Measurements from ENCODE around the gene BORA. TPM values are rescaled to one million over a fixed set of nuclear protein-coding genes. Genes with fewer than 3 reads are reported as not detected.

The BORA gene
- 1 to 10 TPM in 2 of 4 donors, under 1 TPM in 2; 0.93 to 6.2 (median 1.3) TPM for total RNA-seq

GRCh38 chr13:72727417-72728289, at the start of gene BORA, which contains the start of gene MZT1:
Gene BORA (plus strand): TSS chr13:72727923. CDS start chr13:72728941, 1,018 bp downstream.
Gene MZT1 (minus strand): TSS chr13:72727629. CDS start chr13:72727602, 27 bp downstream.
- H3K4me3 ChIP-seq, result peak within 1 kb of the TSS; percentile 51 to 94
- WGBS, 2 donors (ENCODE audit: low coverage in 1 of 2), result no CpG with 5 or more reads among the region's 71 CpGs
- TF ChIP-seq POLR2A (IDR thresholded peaks at IDR 0.05) (peak in 1 of 2 donors; percentile 32), POLR2AphosphoS5 (IDR thresholded peaks at IDR 0.05) (peak; percentile 69), EP300 (IDR thresholded peaks at IDR 0.05) (no peak), CTCF (IDR thresholded peaks at IDR 0.05) (no peak)
- no peaks in the 10 kb centered on the region for H3K27me3 ChIP-seq
- no peaks in the 10 kb centered on the region for H3K9me3 ChIP-seq
- ATAC-seq, result peak; percentile 99
- H3K36me3 ChIP-seq, result no peaks in the 10 kb centered on the region
- H3K27ac ChIP-seq, result peak within 1 kb of the TSS in 3 of 4 donors; percentile 77 to 80 (median 77)
- peaks cover 5 to 25% (median 10%) of the 10 kb centered on the region in 3 donors for H3K4me1 ChIP-seq

- ATAC-seq, result no peak
- no peak overlapping the region for H3K27ac ChIP-seq
- H3K4me1 ChIP-seq, result no peaks in the 10 kb centered on the region
- 14 to 15% methylated on average over 1 of the region's 1 CpG for WGBS, 2 donors (ENCODE audit: low coverage in 1 of 2)
- H3K27me3 ChIP-seq, result peaks cover 4% of the 10 kb centered on the region
- H3K36me3 ChIP-seq, result no peaks in the 10 kb centered on the region
- no peaks in the 10 kb centered on the region for H3K9me3 ChIP-seq
- no peak for TF ChIP-seq POLR2AphosphoS5 (IDR thresholded peaks at IDR 0.05)
- TF ChIP-seq CTCF (IDR thresholded peaks at IDR 0.05), result no peak
- no peak for TF ChIP-seq POLR2A (IDR thresholded peaks at IDR 0.05)
- no peak for TF ChIP-seq EP300 (IDR thresholded peaks at IDR 0.05)
- H3K4me3 ChIP-seq, result no peak overlapping the region
Measured at GRCh38 chr13:72678312-72678711, 49.4 kb upstream of the BORA start.

- ATAC-seq, result no peak
- H3K27me3 ChIP-seq, result peaks cover 4% of the 10 kb centered on the region
- no peaks in the 10 kb centered on the region for H3K4me1 ChIP-seq
- H3K4me3 ChIP-seq, result no peak overlapping the region
- TF ChIP-seq POLR2AphosphoS5 (IDR thresholded peaks at IDR 0.05), result no peak
- TF ChIP-seq CTCF (IDR thresholded peaks at IDR 0.05), result no peak
- H3K36me3 ChIP-seq, result no peaks in the 10 kb centered on the region
- no peak overlapping the region for H3K27ac ChIP-seq
- 88% methylated on average over 1 of the region's 1 CpG; no CpG with 5 or more reads in 1 of the 2 donors for WGBS, 2 donors (ENCODE audit: low coverage in 1 of 2)
- no peaks in the 10 kb centered on the region for H3K9me3 ChIP-seq
Measured at GRCh38 chr13:72680353-72680752, 47.4 kb upstream of the BORA start.

- no peak for ATAC-seq
- peaks cover 4% of the 10 kb centered on the region for H3K27me3 ChIP-seq
- no peaks in the 10 kb centered on the region for H3K9me3 ChIP-seq
- no peaks in the 10 kb centered on the region for H3K36me3 ChIP-seq
- no peaks in the 10 kb centered on the region for H3K4me1 ChIP-seq
- WGBS, 2 donors (ENCODE audit: low coverage in 1 of 2), result 71 to 85% methylated on average over 3 of the region's 3 CpGs
- H3K27ac ChIP-seq, result no peak overlapping the region
- TF ChIP-seq POLR2AphosphoS5 (IDR thresholded peaks at IDR 0.05), result no peak
- TF ChIP-seq EP300 (IDR thresholded peaks at IDR 0.05), result no peak
- TF ChIP-seq POLR2A (IDR thresholded peaks at IDR 0.05), result no peak
- TF ChIP-seq CTCF (IDR thresholded peaks at IDR 0.05), result no peak
- H3K4me3 ChIP-seq, result no peak overlapping the region
Measured at GRCh38 chr13:72686766-72687165, 41.0 kb upstream of the BORA start.
